HL-60 (cell line): ENCODE data around the gene ZC3H8.

Experiments
- DNase-seq, 2 experiments: peaks; one replicate each; pipeline ENCODE4 v3.0.0-alpha.2; 2010 to 2020; ENCODE audit warnings: low read depth in 1 of 2, low spot score in 1 of 2
- H3K27ac ChIP-seq: fragments of 250-450 bp; sonication (Bioruptor Pico); replicated peaks from 2 replicates; pipeline ENCODE4 v1.5.1; 2020; ENCODE audit warnings: mild to moderate bottlenecking, moderate library complexity
- H3K27me3 ChIP-seq: fragments of 250-450 bp; sonication (Bioruptor Pico); 2 replicates; pipeline ENCODE4 v1.5.1; 2021; ENCODE audit warnings: mild to moderate bottlenecking, moderate library complexity; ENCODE audit not compliant: insufficient read depth, poor library complexity, severe bottlenecking
- H3K4me3 ChIP-seq: replicated peaks from 2 replicates; pipeline ENCODE4 v1.5.1; 2011; ENCODE audit warnings: mild to moderate bottlenecking, control low read depth, low read length; ENCODE audit not compliant: insufficient read depth
- GABPA ChIP-seq: IDR thresholded peaks from 2 replicates; pipeline ENCODE4 v1.6.1; 2012; ENCODE audit warnings: low read depth
- POLR2AphosphoS5 ChIP-seq: IDR thresholded peaks from 2 replicates; pipeline ENCODE4 v1.6.1; 2012; ENCODE audit warnings: low read depth
- SPI1 ChIP-seq: IDR thresholded peaks from 2 replicates; pipeline ENCODE4 v1.6.1; 2012; ENCODE audit warnings: low read depth, mild to moderate bottlenecking, borderline replicate concordance
- TF ChIP-seq, protein P1 (sequence below): IDR thresholded peaks from one replicate; pipeline ENCODE4 v1.5.1; 2011; ENCODE audit warnings: low read length, control low read depth, inconsistent platforms; ENCODE audit not compliant: insufficient read depth
- TF ChIP-seq, protein P2 (sequence below): IDR thresholded peaks from 2 replicates; pipeline ENCODE4 v1.6.1; 2012; ENCODE audit warnings: low read depth; ENCODE audit not compliant: insufficient replicate concordance

ZC3H8 gene

DNA sequence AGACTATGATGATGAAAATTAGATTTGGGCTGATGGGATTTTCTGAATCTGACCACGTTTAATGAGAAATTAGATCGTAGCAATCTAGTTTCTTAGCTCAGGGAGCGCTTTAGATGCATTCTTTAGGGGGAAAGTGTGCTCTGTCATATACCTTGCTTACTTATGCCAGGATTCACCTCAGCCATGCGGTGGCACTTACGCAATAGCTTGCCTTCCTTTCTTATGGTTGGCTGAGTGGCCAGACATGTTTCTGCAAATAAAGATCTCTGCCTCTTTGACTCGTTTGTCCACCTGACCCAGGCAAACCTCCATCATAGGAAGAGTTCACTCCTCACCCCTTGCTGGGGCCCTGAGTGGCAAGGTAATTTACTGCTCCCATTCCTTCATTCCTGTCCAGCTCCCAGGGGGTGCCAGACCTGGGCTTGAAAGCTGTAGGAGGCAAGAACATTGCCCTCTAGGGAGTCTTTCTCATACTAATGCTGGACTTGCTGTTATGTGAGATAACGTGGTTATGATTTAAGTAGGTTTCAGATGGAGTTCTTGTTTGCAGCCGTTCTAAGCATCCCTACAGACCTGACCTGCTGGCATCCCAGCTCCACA is 59.6 kb downstream of the ZC3H8 start:
- no peak for DNase-seq
- no peak overlapping the region for H3K27ac ChIP-seq
- H3K27me3 ChIP-seq: no peaks in the 10 kb centered on the region
- H3K4me3 ChIP-seq: no peak overlapping the region
- no peak for TF ChIP-seq SPI1
- no peak for TF ChIP-seq POLR2AphosphoS5
- TF ChIP-seq, protein P1, sequence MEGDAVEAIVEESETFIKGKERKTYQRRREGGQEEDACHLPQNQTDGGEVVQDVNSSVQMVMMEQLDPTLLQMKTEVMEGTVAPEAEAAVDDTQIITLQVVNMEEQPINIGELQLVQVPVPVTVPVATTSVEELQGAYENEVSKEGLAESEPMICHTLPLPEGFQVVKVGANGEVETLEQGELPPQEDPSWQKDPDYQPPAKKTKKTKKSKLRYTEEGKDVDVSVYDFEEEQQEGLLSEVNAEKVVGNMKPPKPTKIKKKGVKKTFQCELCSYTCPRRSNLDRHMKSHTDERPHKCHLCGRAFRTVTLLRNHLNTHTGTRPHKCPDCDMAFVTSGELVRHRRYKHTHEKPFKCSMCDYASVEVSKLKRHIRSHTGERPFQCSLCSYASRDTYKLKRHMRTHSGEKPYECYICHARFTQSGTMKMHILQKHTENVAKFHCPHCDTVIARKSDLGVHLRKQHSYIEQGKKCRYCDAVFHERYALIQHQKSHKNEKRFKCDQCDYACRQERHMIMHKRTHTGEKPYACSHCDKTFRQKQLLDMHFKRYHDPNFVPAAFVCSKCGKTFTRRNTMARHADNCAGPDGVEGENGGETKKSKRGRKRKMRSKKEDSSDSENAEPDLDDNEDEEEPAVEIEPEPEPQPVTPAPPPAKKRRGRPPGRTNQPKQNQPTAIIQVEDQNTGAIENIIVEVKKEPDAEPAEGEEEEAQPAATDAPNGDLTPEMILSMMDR: no peak
- TF ChIP-seq GABPA: no peak
- TF ChIP-seq, protein P2, sequence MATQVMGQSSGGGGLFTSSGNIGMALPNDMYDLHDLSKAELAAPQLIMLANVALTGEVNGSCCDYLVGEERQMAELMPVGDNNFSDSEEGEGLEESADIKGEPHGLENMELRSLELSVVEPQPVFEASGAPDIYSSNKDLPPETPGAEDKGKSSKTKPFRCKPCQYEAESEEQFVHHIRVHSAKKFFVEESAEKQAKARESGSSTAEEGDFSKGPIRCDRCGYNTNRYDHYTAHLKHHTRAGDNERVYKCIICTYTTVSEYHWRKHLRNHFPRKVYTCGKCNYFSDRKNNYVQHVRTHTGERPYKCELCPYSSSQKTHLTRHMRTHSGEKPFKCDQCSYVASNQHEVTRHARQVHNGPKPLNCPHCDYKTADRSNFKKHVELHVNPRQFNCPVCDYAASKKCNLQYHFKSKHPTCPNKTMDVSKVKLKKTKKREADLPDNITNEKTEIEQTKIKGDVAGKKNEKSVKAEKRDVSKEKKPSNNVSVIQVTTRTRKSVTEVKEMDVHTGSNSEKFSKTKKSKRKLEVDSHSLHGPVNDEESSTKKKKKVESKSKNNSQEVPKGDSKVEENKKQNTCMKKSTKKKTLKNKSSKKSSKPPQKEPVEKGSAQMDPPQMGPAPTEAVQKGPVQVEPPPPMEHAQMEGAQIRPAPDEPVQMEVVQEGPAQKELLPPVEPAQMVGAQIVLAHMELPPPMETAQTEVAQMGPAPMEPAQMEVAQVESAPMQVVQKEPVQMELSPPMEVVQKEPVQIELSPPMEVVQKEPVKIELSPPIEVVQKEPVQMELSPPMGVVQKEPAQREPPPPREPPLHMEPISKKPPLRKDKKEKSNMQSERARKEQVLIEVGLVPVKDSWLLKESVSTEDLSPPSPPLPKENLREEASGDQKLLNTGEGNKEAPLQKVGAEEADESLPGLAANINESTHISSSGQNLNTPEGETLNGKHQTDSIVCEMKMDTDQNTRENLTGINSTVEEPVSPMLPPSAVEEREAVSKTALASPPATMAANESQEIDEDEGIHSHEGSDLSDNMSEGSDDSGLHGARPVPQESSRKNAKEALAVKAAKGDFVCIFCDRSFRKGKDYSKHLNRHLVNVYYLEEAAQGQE: no peak

DNA sequence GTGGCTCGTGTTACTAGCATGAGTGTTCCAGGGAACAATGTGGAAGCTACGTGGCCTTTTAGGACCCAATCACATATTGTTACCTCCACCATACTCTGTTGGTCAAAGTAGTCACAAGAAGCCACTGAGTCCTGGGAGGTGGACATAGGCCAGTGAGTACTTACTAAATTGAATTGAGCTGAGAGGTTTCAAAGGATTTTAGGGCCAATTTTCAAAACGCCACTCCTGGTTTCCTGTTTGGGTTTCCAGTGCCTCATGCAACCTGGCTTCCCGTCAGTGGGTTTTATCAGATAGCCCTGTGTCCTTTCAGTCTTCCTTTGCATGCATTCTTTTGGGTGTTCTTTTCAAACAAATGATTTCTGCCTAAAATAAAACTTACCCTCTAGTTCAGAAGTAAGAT is 60.4 kb downstream of the ZC3H8 start:
- Histone ChIP-seq H3K27me3 (no peaks in the 10 kb centered on the region), H3K27ac (no peak overlapping the region), H3K4me3 (no peak overlapping the region)
- no peak for DNase-seq
- TF ChIP-seq, protein P1: no peak
- TF ChIP-seq POLR2AphosphoS5 (no peak), SPI1 (no peak), GABPA (no peak)
- TF ChIP-seq, protein P2: no peak

DNA sequence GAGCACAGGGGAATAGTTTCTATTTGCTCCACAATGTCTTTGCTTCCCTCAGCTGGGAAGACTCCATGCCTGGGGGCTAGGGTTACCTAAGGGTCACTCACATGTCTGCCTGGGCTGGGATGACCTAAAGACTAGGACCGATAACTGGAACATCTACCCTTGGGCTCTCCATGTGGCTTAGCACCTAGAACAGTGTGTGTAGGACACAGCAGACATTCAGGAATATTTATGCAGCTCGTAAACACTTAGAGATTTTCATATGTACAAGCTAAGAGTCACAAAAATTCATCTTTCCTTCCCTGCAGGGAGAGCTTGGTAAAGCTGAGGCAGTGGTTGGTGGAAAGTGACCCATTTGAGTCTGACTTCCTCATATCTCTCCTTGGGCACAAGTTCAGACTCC is 60.8 kb downstream of the ZC3H8 start:
- TF ChIP-seq SPI1: no peak; the same call in 1 of the 2 replicates
- Histone ChIP-seq H3K27ac (no peak overlapping the region), H3K4me3 (no peak overlapping the region), H3K27me3 (no peaks in the 10 kb centered on the region)
- DNase-seq: no peak

DNA sequence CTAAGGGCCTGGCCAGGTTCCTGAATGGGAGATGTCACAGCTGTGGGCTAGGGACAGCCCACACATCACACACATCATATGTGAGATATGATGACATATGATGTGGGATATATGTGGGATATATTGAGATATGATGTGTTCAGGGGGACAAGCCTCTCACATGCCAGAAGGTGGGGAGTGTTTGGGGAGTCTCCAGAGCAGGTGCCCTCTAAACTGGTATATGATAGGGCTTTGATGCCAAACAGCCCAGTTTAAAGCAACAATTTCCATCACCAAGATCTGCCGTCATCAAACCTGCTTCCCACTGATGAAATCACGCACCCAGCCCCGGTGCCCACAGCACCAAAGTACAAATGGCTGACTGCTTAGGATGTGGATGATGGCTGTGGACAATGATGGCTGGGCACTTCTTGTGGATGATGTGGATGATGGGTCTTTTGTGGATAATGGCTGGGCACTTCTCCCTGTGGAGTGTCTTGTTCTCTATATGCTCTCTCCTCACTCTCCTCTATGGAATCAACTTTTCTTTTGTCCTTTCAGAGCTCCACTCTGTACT is 65.8 kb downstream of the ZC3H8 start:
- Histone ChIP-seq H3K27ac (no peak overlapping the region), H3K27me3 (no peaks in the 10 kb centered on the region), H3K4me3 (no peak overlapping the region)
- TF ChIP-seq SPI1 (no peak), POLR2AphosphoS5 (no peak), GABPA (no peak)
- TF ChIP-seq, protein P1: no peak
- TF ChIP-seq, protein P2: no peak
- no peak for DNase-seq
